HG03175 (cell line): ENCODE data around the gene ZNF786.
"Not testable (repeated sequence)": the region's sequence is repeated elsewhere in the genome, so short reads cannot be mapped to it uniquely, and the experiment has no call there.

ENCODE experiments used
- ATAC-seq: cut with Tn5 transposase; IDR thresholded peaks from one replicate; pipeline ENCODE4 v1.9.1; 2021; ENCODE audit warnings: mild to moderate bottlenecking, moderate library complexity; ENCODE audit not compliant: unreplicated experiment

Gene ZNF786

GRCh38 chr7:149081914-149082313 lies 8.6 kb downstream of the ZNF786 start:
- ATAC-seq: no peak

GRCh38 chr7:149077594-149077993 lies 12.9 kb downstream of the ZNF786 start:
- ATAC-seq: no peak

GRCh38 chr7:149075286-149075685 lies 15.2 kb downstream of the ZNF786 start:
- ATAC-seq: no peak

- ATAC-seq: no peak
These were observed 16.2 kb downstream of the ZNF786 start for GRCh38 chr7:149074116-149074885.

- no peak for ATAC-seq
These were observed 18.1 kb downstream of the ZNF786 start for GRCh38 chr7:149072438-149072775.

- ATAC-seq: no peak
These were observed 18.7 kb downstream of the ZNF786 start for GRCh38 chr7:149071641-149072437.

GRCh38 chr7:149071182-149071635 lies 19.3 kb downstream of the ZNF786 start:
- ATAC-seq: no peak

GRCh38 chr7:149070372-149071125 lies 20.0 kb downstream of the ZNF786 start:
- no peak for ATAC-seq

- no peak for ATAC-seq
These were observed 22.6 kb downstream of the ZNF786 start for GRCh38 chr7:149067869-149068268.

GRCh38 chr7:149063476-149063875 lies 27.0 kb downstream of the ZNF786 start:
- no peak for ATAC-seq

- ATAC-seq: not testable (repeated sequence)
These were observed 28.2 kb downstream of the ZNF786 start for GRCh38 chr7:149062217-149062899.

- no peak for ATAC-seq
These were observed 30.4 kb downstream of the ZNF786 start for GRCh38 chr7:149060156-149060555.

- ATAC-seq: no peak
These were observed 36.6 kb downstream of the ZNF786 start for GRCh38 chr7:149053885-149054284.

- no peak for ATAC-seq
These were observed 37.1 kb downstream of the ZNF786 start for GRCh38 chr7:149053384-149053783.

GRCh38 chr7:149050941-149051340 lies 39.6 kb downstream of the ZNF786 start:
- ATAC-seq: no peak

- no peak for ATAC-seq
These were observed 41.7 kb downstream of the ZNF786 start for GRCh38 chr7:149048805-149049204.

- ATAC-seq: no peak
These were observed 44.1 kb downstream of the ZNF786 start for GRCh38 chr7:149046416-149046815.

GRCh38 chr7:149043936-149044335 lies 46.6 kb downstream of the ZNF786 start:
- ATAC-seq: no peak

- no peak for ATAC-seq
These were observed 49.2 kb downstream of the ZNF786 start for GRCh38 chr7:149041350-149041749.

- not testable (repeated sequence) for ATAC-seq
These were observed 51.9 kb downstream of the ZNF786 start for GRCh38 chr7:149038641-149039040.

GRCh38 chr7:149036676-149037075 lies 53.8 kb downstream of the ZNF786 start:
- ATAC-seq: no peak
